Measurements from ENCODE around the gene BTBD2. TPM values are rescaled to one million over a fixed set of nuclear protein-coding genes. Genes with fewer than 3 reads are reported as not detected.

BTBD2 gene
- total RNA-seq, 1 donor from 2014 or later = 59.7 TPM

GRCh38 chr19:2041683-2042484 is 26.4 kb upstream of the BTBD2 start:
- H3K4me3 ChIP-seq (ENCODE audit: low read depth, low read length) = peak overlapping the region; percentile 33
- no peak for DNase-seq (ENCODE audit: low read depth)
- no peak for TF ChIP-seq CTCF (conservative IDR thresholded peaks at IDR 0.05; ENCODE audit: low read depth, low read length)

GRCh38 chr19:2041433-2041682 is 25.8 kb upstream of the BTBD2 start:
- no peak for DNase-seq (ENCODE audit: low read depth)
- peak overlapping the region; percentile 33 for H3K4me3 ChIP-seq (ENCODE audit: low read depth, low read length)

GRCh38 chr19:2040647-2041432 is 25.3 kb upstream of the BTBD2 start:
- DNase-seq (ENCODE audit: low read depth) = no peak
- TF ChIP-seq CTCF (conservative IDR thresholded peaks at IDR 0.05; ENCODE audit: low read depth, low read length) = no peak
- H3K4me3 ChIP-seq (ENCODE audit: low read depth, low read length) = no peak overlapping the region

More at GRCh38 chr19:2041433-2041682, 25.8 kb upstream of the BTBD2 start:
- no peak for TF ChIP-seq CTCF (conservative IDR thresholded peaks at IDR 0.05; ENCODE audit: low read depth, low read length)

GRCh38 chr19:2039959-2040646 is 24.6 kb upstream of the BTBD2 start:
- DNase-seq (ENCODE audit: low read depth) = no peak
- TF ChIP-seq CTCF (conservative IDR thresholded peaks at IDR 0.05; ENCODE audit: low read depth, low read length) = no peak
- no peak overlapping the region for H3K4me3 ChIP-seq (ENCODE audit: low read depth, low read length)

- no peak for DNase-seq (ENCODE audit: low read depth)
- TF ChIP-seq CTCF (conservative IDR thresholded peaks at IDR 0.05; ENCODE audit: low read depth, low read length) = no peak
- H3K4me3 ChIP-seq (ENCODE audit: low read depth, low read length) = no peak overlapping the region
These were observed 23.8 kb upstream of the BTBD2 start for GRCh38 chr19:2039089-2039958.

GRCh38 chr19:2038284-2039088 is 23.0 kb upstream of the BTBD2 start:
- DNase-seq (ENCODE audit: low read depth) = no peak
- TF ChIP-seq CTCF (conservative IDR thresholded peaks at IDR 0.05; ENCODE audit: low read depth, low read length) = no peak

More at GRCh38 chr19:2038284-2039088, 23.0 kb upstream of the BTBD2 start:
- no peak overlapping the region for H3K4me3 ChIP-seq (ENCODE audit: low read depth, low read length)

Data from epithelial cell of proximal tubule (primary cell).